Activated CD8-positive, alpha-beta T cell treated with anti-CD3 and anti-CD28 coated beads for 36 hours (primary cell): Measurements from ENCODE around the gene MTMR8. TPM values are rescaled to one million over a fixed set of nuclear protein-coding genes. Genes with fewer than 3 reads are reported as not detected.

ENCODE experiments used
- ATAC-seq: fragments of 200-7000 bp; cut with Tn5 transposase; one replicate; pipeline ENCODE4 v1.10.0; 2021; ENCODE audit warnings: mild to moderate bottlenecking, moderate library complexity
- CTCF ChIA-PET: fragments of 350-600 bp; sonication (Branson Sonifier 250); formaldehyde crosslinking; loops from one replicate; lab custom pipeline; 2021; ENCODE audit warnings: antibody characterized with exemption; lab: Charles Lee
- POLR2A ChIA-PET: fragments of 350-600 bp; sonication (Branson Sonifier 250); formaldehyde crosslinking; loops from one replicate; lab custom pipeline; 2021; ENCODE audit warnings: antibody characterized with exemption; lab: Charles Lee
- DNase-seq: peaks from one replicate; pipeline ENCODE4 v3.0.0-alpha.2; 2020
- H3K27ac Mint-ChIP-seq: one replicate; pipeline ENCODE4 v1.8.0; 2021; ENCODE audit warnings: mild to moderate bottlenecking, mixed read lengths
- H3K27me3 Mint-ChIP-seq: one replicate; pipeline ENCODE4 v1.8.0; 2021; ENCODE audit warnings: mixed read lengths
- H3K36me3 Mint-ChIP-seq: one replicate; pipeline ENCODE4 v1.8.0; 2021; ENCODE audit warnings: low read depth, mixed read lengths
- H3K4me1 Mint-ChIP-seq: one replicate; pipeline ENCODE4 v1.8.0; 2021; ENCODE audit warnings: low read depth, mixed read lengths
- H3K4me3 Mint-ChIP-seq: one replicate; pipeline ENCODE4 v1.8.0; 2021; ENCODE audit warnings: mild to moderate bottlenecking, moderate library complexity, mixed read lengths
- H3K9me3 Mint-ChIP-seq: one replicate; pipeline ENCODE4 v1.8.0; 2021; ENCODE audit warnings: mixed read lengths
- CTCF ChIP-seq: fragments of 200-600 bp; IDR thresholded peaks from one replicate; pipeline ENCODE4 v1.8.0; 2022; ENCODE audit warnings: antibody characterized with exemption, mild to moderate bottlenecking
- intact Hi-C: fragments of 100-400 bp; cut with micrococcal nuclease; formaldehyde crosslinking; loops from one replicate; pipeline ENCODE4 v1.10.0; 2022
- total RNA-seq, 2 experiments: library from RNA; stranded (reverse); gene quantifications; one replicate each; pipeline ENCODE4 v1.2.3, GENCODE V29; 2021

The MTMR8 gene
- total RNA-seq, 2 experiments from 2014 or later: 4.7 to 4.8 TPM

GRCh38 chrX:64334467-64334866 lies 60.8 kb downstream of the MTMR8 start:
- intact Hi-C loops: no loop called here
- ChIA-PET POLR2A (no interaction called here), CTCF (no interaction called here)
- Mint-ChIP-seq H3K9me3 (no peaks in the 10 kb centered on the region), H3K4me1 (no peaks in the 10 kb centered on the region), H3K36me3 (peaks cover 4% of the 10 kb centered on the region), H3K27ac (no peak overlapping the region), H3K27me3 (no peaks in the 10 kb centered on the region), H3K4me3 (no peak overlapping the region)
- DNase-seq: no peak
- no peak for ATAC-seq
- no peak for TF ChIP-seq CTCF

- no peak for ATAC-seq
- peaks cover 37% of the 10 kb centered on the region for H3K36me3 Mint-ChIP-seq
- no peaks in the 10 kb centered on the region for H3K27me3 Mint-ChIP-seq
- ChIA-PET POLR2A (no interaction called here), CTCF (no interaction called here)
- no peak overlapping the region for H3K4me3 Mint-ChIP-seq
- no peak for TF ChIP-seq CTCF
- intact Hi-C loops: no loop called here
- peaks cover 4% of the 10 kb centered on the region for H3K9me3 Mint-ChIP-seq
- H3K4me1 Mint-ChIP-seq: no peaks in the 10 kb centered on the region
- no peak for DNase-seq
- no peak overlapping the region for H3K27ac Mint-ChIP-seq
Measured at GRCh38 chrX:64330284-64330683, 65.0 kb downstream of the MTMR8 start.

GRCh38 chrX:64321507-64321906 lies 73.7 kb downstream of the MTMR8 start:
- POLR2A ChIA-PET: no interaction called here
- no peak overlapping the region for H3K27ac Mint-ChIP-seq
- no peaks in the 10 kb centered on the region for H3K4me1 Mint-ChIP-seq
- ATAC-seq (no peak), DNase-seq (no peak)
- intact Hi-C loops: no loop called here
- H3K9me3 Mint-ChIP-seq: peaks cover 8% of the 10 kb centered on the region
- H3K36me3 Mint-ChIP-seq: peaks cover 66% of the 10 kb centered on the region
- no peaks in the 10 kb centered on the region for H3K27me3 Mint-ChIP-seq
- no peak for TF ChIP-seq CTCF
- CTCF ChIA-PET: interaction anchor here (0.6 kb wide), 1 partner anchor 1189 kb away, joined by 4 read pairs; no protein-coding TSS in a partner anchor
- no peak overlapping the region for H3K4me3 Mint-ChIP-seq

GRCh38 chrX:64313624-64314023 lies 81.6 kb downstream of the MTMR8 start:
- ChIA-PET POLR2A (no interaction called here), CTCF (no interaction called here)
- Mint-ChIP-seq H3K27me3 (no peaks in the 10 kb centered on the region), H3K9me3 (peaks cover 17% of the 10 kb centered on the region), H3K36me3 (peaks cover 16% of the 10 kb centered on the region), H3K27ac (no peak overlapping the region), H3K4me1 (no peaks in the 10 kb centered on the region), H3K4me3 (no peak overlapping the region)
- intact Hi-C loops: no loop called here
- no peak for TF ChIP-seq CTCF
- no peak for ATAC-seq
- DNase-seq: no peak

- intact Hi-C loops: no loop called here
- peaks cover 16% of the 10 kb centered on the region for H3K9me3 Mint-ChIP-seq
- no peaks in the 10 kb centered on the region for H3K27me3 Mint-ChIP-seq
- H3K27ac Mint-ChIP-seq: no peak overlapping the region
- no peaks in the 10 kb centered on the region for H3K4me1 Mint-ChIP-seq
- peaks cover 9% of the 10 kb centered on the region for H3K36me3 Mint-ChIP-seq
- ChIA-PET POLR2A (no interaction called here), CTCF (no interaction called here)
- DNase-seq (no peak), ATAC-seq (no peak)
- TF ChIP-seq CTCF: no peak
- H3K4me3 Mint-ChIP-seq: no peak overlapping the region
Measured at GRCh38 chrX:64306712-64307111, 88.5 kb downstream of the MTMR8 start.
